ENCODE results near the gene PRKAR1A.

Gene PRKAR1A

GRCh38 chr17:68591583-68591982 lies 79.4 kb downstream of the PRKAR1A start:
- POLR2A ChIA-PET = no interaction called here
- TF ChIP-seq L3MBTL2 (conservative IDR thresholded peaks at IDR 0.05) = no peak
- CTCF ChIA-PET = interaction anchor here (0.7 kb wide), 1 partner anchor 8 kb away, joined by 3 read pairs; no protein-coding TSS in a partner anchor
- no peak for DNase-seq (ENCODE audit: extremely low spot score)

- no peak for DNase-seq (ENCODE audit: extremely low spot score)
- CTCF ChIA-PET = no interaction called here
- TF ChIP-seq PKNOX1 (IDR thresholded peaks at IDR 0.05) = no peak
- no peak for TF ChIP-seq L3MBTL2 (conservative IDR thresholded peaks at IDR 0.05)
- TF ChIP-seq SP1 (IDR thresholded peaks at IDR 0.05) = no peak
- no peak for TF ChIP-seq CTBP1 (IDR thresholded peaks at IDR 0.05; ENCODE audit: borderline replicate concordance)
- no peak for TF ChIP-seq ZNF384 (IDR thresholded peaks at IDR 0.05)
- no peak for TF ChIP-seq FOXA1 (IDR thresholded peaks at IDR 0.05)
- no peak for TF ChIP-seq FOXK2 (IDR thresholded peaks at IDR 0.05)
- no peak for TF ChIP-seq HDGF (IDR thresholded peaks at IDR 0.05; ENCODE audit: borderline replicate concordance)
- POLR2A ChIA-PET = no interaction called here
These were observed 79.8 kb downstream of the PRKAR1A start for GRCh38 chr17:68592009-68592408.

GRCh38 chr17:68592682-68593641 lies 80.7 kb downstream of the PRKAR1A start:
- CTCF ChIA-PET = no interaction called here
- DNase-seq (ENCODE audit: extremely low spot score) = no peak
- POLR2A ChIA-PET = no interaction called here
- no peak for TF ChIP-seq BHLHE40 (IDR thresholded peaks at IDR 0.05; ENCODE audit: borderline replicate concordance)
- TF ChIP-seq CTBP1 (IDR thresholded peaks at IDR 0.05; ENCODE audit: borderline replicate concordance) = no peak
- no peak for TF ChIP-seq NFRKB (IDR thresholded peaks at IDR 0.05)
- no peak for TF ChIP-seq FOXM1 (IDR thresholded peaks at IDR 0.05; ENCODE audit: borderline replicate concordance)
- no peak for TF ChIP-seq FOXA1 (IDR thresholded peaks at IDR 0.05)
- TF ChIP-seq L3MBTL2 (conservative IDR thresholded peaks at IDR 0.05) = no peak
- TF ChIP-seq HDGF (IDR thresholded peaks at IDR 0.05; ENCODE audit: borderline replicate concordance) = no peak
- TF ChIP-seq LEF1 (IDR thresholded peaks at IDR 0.05; ENCODE audit: borderline replicate concordance) = no peak
- TF ChIP-seq ZNF384 (IDR thresholded peaks at IDR 0.05) = no peak
- no peak for TF ChIP-seq FOXK2 (IDR thresholded peaks at IDR 0.05)
- TF ChIP-seq TARDBP (IDR thresholded peaks at IDR 0.05) = no peak
- no peak for TF ChIP-seq SUZ12 (IDR thresholded peaks at IDR 0.05)
- no peak for TF ChIP-seq ARNT (IDR thresholded peaks at IDR 0.05)
- TF ChIP-seq ELF4 (IDR thresholded peaks at IDR 0.05) = no peak
- TF ChIP-seq SP1 (IDR thresholded peaks at IDR 0.05) = no peak

GRCh38 chr17:68594552-68594951 lies 82.3 kb downstream of the PRKAR1A start:
- ChIA-PET POLR2A (no interaction called here), CTCF (interaction anchor here (0.6 kb wide), 1 partner anchor 766 kb away, joined by 3 read pairs; no protein-coding TSS in a partner anchor)
- TF ChIP-seq ELF4 (IDR thresholded peaks at IDR 0.05) = no peak
- no peak for TF ChIP-seq SP1 (IDR thresholded peaks at IDR 0.05)
- TF ChIP-seq SUZ12 (IDR thresholded peaks at IDR 0.05) = no peak
- no peak for TF ChIP-seq TARDBP (IDR thresholded peaks at IDR 0.05)
- no peak for TF ChIP-seq CTBP1 (IDR thresholded peaks at IDR 0.05; ENCODE audit: borderline replicate concordance)
- no peak for TF ChIP-seq NFRKB (IDR thresholded peaks at IDR 0.05)
- TF ChIP-seq BHLHE40 (IDR thresholded peaks at IDR 0.05; ENCODE audit: borderline replicate concordance) = no peak
- no peak for TF ChIP-seq FOXA1 (IDR thresholded peaks at IDR 0.05)
- no peak for TF ChIP-seq FOXM1 (IDR thresholded peaks at IDR 0.05; ENCODE audit: borderline replicate concordance)
- TF ChIP-seq ARNT (IDR thresholded peaks at IDR 0.05) = no peak
- TF ChIP-seq FOXK2 (IDR thresholded peaks at IDR 0.05) = no peak
- TF ChIP-seq L3MBTL2 (conservative IDR thresholded peaks at IDR 0.05) = no peak
- no peak for DNase-seq (ENCODE audit: extremely low spot score)

- TF ChIP-seq HDGF (IDR thresholded peaks at IDR 0.05; ENCODE audit: borderline replicate concordance) (no peak), L3MBTL2 (conservative IDR thresholded peaks at IDR 0.05) (no peak), ZNF384 (IDR thresholded peaks at IDR 0.05) (no peak), TARDBP (IDR thresholded peaks at IDR 0.05) (no peak), BHLHE40 (IDR thresholded peaks at IDR 0.05; ENCODE audit: borderline replicate concordance) (no peak), FOXK2 (IDR thresholded peaks at IDR 0.05) (no peak), SUZ12 (IDR thresholded peaks at IDR 0.05) (no peak), PKNOX1 (IDR thresholded peaks at IDR 0.05) (no peak), ARNT (IDR thresholded peaks at IDR 0.05) (no peak), ELF4 (IDR thresholded peaks at IDR 0.05) (no peak), FOXA1 (IDR thresholded peaks at IDR 0.05) (no peak)
- DNase-seq (ENCODE audit: extremely low spot score) = no peak
- ChIA-PET POLR2A (no interaction called here), CTCF (interaction anchor here (0.6 kb wide), 1 partner anchor 767 kb away, joined by 3 read pairs; no protein-coding TSS in a partner anchor)
These were observed 83.3 kb downstream of the PRKAR1A start for GRCh38 chr17:68595496-68595895.

- TF ChIP-seq CTBP1 (IDR thresholded peaks at IDR 0.05; ENCODE audit: borderline replicate concordance) = no peak
- no peak for TF ChIP-seq ZNF384 (IDR thresholded peaks at IDR 0.05)
- no peak for TF ChIP-seq NFRKB (IDR thresholded peaks at IDR 0.05)
- no peak for TF ChIP-seq HDGF (IDR thresholded peaks at IDR 0.05; ENCODE audit: borderline replicate concordance)
- TF ChIP-seq ARNT (IDR thresholded peaks at IDR 0.05) = no peak
- TF ChIP-seq LEF1 (IDR thresholded peaks at IDR 0.05; ENCODE audit: borderline replicate concordance) = no peak
- no peak for TF ChIP-seq FOXA1 (IDR thresholded peaks at IDR 0.05)
- TF ChIP-seq SUZ12 (IDR thresholded peaks at IDR 0.05) = no peak
- TF ChIP-seq L3MBTL2 (conservative IDR thresholded peaks at IDR 0.05) = no peak
- TF ChIP-seq FOXM1 (IDR thresholded peaks at IDR 0.05; ENCODE audit: borderline replicate concordance) = no peak
- no peak for TF ChIP-seq BHLHE40 (IDR thresholded peaks at IDR 0.05; ENCODE audit: borderline replicate concordance)
- TF ChIP-seq SP1 (IDR thresholded peaks at IDR 0.05) = no peak
- CTCF ChIA-PET = no interaction called here
- POLR2A ChIA-PET = no interaction called here
- no peak for DNase-seq (ENCODE audit: extremely low spot score)
These were observed 83.8 kb downstream of the PRKAR1A start for GRCh38 chr17:68595986-68596385.
